HEK293T (cell line): ENCODE measurements around the gene NKX1-2.

Experiments used
- CTCF ChIA-PET: fragments of 350-600 bp; formaldehyde crosslinking; extraction: SDS; loops from one replicate; lab custom pipeline; 2021; ENCODE audit warnings: antibody characterized with exemption, inconsistent platforms; lab: Yijun Ruan, JAX
- POLR2A ChIA-PET: fragments of 350-600 bp; formaldehyde crosslinking; extraction: SDS; loops from one replicate; lab custom pipeline; 2020; ENCODE audit warnings: antibody characterized with exemption, inconsistent platforms; lab: Yijun Ruan, JAX
- DNase-seq: peaks from one replicate; pipeline ENCODE4 v3.0.0; 2012; ENCODE audit warnings: mixed read lengths; ENCODE audit errors: extremely low spot score
- ARNT ChIP-seq: fragments of 450-650 bp; IDR thresholded peaks from 2 replicates; pipeline ENCODE4 v1.6.1; 2017; ENCODE audit warnings: mild to moderate bottlenecking
- BHLHE40 ChIP-seq: fragments of 450-650 bp; IDR thresholded peaks from 2 replicates; pipeline ENCODE4 v1.6.1; 2016; ENCODE audit warnings: mild to moderate bottlenecking, moderate library complexity, borderline replicate concordance
- CTBP1 ChIP-seq: fragments of 450-650 bp; IDR thresholded peaks from 2 replicates; pipeline ENCODE4 v1.6.1; 2016; ENCODE audit warnings: borderline replicate concordance
- ELF4 ChIP-seq: fragments of 450-650 bp; IDR thresholded peaks from 2 replicates; pipeline ENCODE4 v1.6.1; 2017; ENCODE audit warnings: antibody characterized with exemption
- FOXA1 ChIP-seq: fragments of 450-650 bp; IDR thresholded peaks from 2 replicates; pipeline ENCODE4 v1.6.1; 2016; ENCODE audit warnings: mild to moderate bottlenecking
- FOXK2 ChIP-seq: fragments of 450-650 bp; IDR thresholded peaks from 2 replicates; pipeline ENCODE4 v1.6.1; 2016; ENCODE audit warnings: mild to moderate bottlenecking
- FOXM1 ChIP-seq: fragments of 450-650 bp; IDR thresholded peaks from 2 replicates; pipeline ENCODE4 v1.6.1; 2017; ENCODE audit warnings: mild to moderate bottlenecking, borderline replicate concordance
- HDGF ChIP-seq: fragments of 450-650 bp; IDR thresholded peaks from 2 replicates; pipeline ENCODE4 v1.6.1; 2017; ENCODE audit warnings: antibody characterized with exemption, borderline replicate concordance
- L3MBTL2 ChIP-seq: fragments of 450-650 bp; conservative IDR thresholded peaks from 2 replicates; pipeline ENCODE4 v1.6.1; 2016; ENCODE audit warnings: mild to moderate bottlenecking
- LEF1 ChIP-seq: fragments of 450-650 bp; IDR thresholded peaks from 2 replicates; pipeline ENCODE4 v1.6.1; 2017; ENCODE audit warnings: mild to moderate bottlenecking, borderline replicate concordance
- NFRKB ChIP-seq: fragments of 450-650 bp; IDR thresholded peaks from 2 replicates; pipeline ENCODE4 v1.6.1; 2016; ENCODE audit warnings: mild to moderate bottlenecking, moderate library complexity
- SP1 ChIP-seq: fragments of 450-650 bp; IDR thresholded peaks from 2 replicates; pipeline ENCODE4 v1.6.1; 2017
- SUZ12 ChIP-seq: fragments of 450-650 bp; IDR thresholded peaks from 2 replicates; pipeline ENCODE4 v1.6.1; 2016; ENCODE audit warnings: mild to moderate bottlenecking
- TARDBP ChIP-seq: fragments of 450-650 bp; IDR thresholded peaks from 2 replicates; pipeline ENCODE4 v1.6.1; 2016
- ZNF384 ChIP-seq: fragments of 450-650 bp; IDR thresholded peaks from 2 replicates; pipeline ENCODE4 v1.6.1; 2016
- TF ChIP-seq, protein P1 (sequence below): fragments of 450-650 bp; IDR thresholded peaks from 2 replicates; pipeline ENCODE4 v1.6.1; 2016

Gene NKX1-2

DNA sequence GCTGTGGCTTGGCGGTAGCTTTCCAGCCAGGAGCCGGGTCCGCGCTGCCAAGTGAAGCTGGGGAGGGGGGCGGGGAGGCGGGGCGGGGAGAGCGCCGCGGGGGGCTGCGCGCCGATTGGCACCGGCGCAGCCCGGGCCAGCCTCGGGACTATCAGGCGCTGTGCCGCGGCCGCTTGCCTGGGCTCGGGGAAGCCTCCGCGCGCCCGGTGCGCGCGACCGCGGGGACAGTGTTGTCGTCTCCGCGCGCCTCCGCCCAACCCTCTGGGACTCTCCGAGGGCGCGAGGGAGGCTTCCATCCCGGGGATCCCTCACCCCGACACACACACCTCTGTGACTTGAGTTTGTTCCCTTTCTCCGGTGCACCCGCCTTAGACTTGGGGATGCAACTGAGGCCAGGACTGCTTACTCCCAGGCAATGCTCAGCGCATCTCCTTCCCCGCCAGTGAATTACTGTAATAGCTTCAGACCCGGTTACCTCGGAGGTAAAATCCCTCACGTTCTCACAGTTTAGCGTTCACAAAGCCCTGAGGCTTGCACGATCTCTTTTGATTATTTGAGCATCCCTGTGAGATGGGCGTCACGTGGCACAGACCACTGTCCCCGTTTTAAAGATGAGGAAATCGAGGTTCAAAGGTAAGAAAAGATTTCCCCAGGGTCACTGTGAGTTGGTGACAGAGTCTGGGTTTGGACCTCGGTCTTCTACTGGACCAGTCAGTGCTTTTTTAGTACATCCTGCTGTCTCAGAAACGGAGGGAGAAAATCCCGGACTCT lies at the start of gene NKX1-2:
Gene NKX1-2, minus strand, starts transcription at position 24 of the 771 bp plus-strand sequence. CDS start 92 bp downstream, outside the sequence.
- peak; percentile 68 for DNase-seq
- CTCF ChIA-PET: interaction anchor here (0.6 kb wide), 1 partner anchor 62 kb away, joined by 3 read pairs; no protein-coding TSS in a partner anchor

DNA sequence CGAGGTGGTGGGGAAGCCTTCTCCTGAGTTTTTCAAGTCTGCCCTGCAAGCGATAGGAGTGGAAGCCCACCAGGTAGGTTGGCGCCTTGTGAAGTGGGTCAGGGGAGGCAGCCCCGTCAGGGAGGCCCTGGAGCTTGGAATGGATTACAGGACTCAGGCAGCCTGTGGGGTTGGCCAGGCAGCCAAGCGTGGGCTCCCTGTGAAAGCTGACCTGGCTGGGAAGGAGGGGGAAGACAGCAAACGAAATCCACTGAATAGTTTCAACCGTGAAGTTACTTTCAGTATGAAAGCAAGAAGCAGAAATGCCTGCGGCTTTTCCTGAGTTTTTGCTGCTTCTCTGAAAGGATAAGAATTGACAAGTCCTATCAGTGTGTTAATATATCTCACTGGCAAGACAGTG lies 48.2 kb upstream of the NKX1-2 start:
- ChIA-PET CTCF (no interaction called here), POLR2A (no interaction called here)
- no peak for DNase-seq
- TF ChIP-seq TARDBP: no peak
- TF ChIP-seq SUZ12: no peak

More for the DNA sequence above, at the start of gene NKX1-2:
- POLR2A ChIA-PET: interaction anchor here (0.7 to 1.0 kb wide), 3 partner anchors 11 to 32 kb away, joined by 3 to 6 read pairs (median 4); partner anchors contain the start of gene LHPP
- TF ChIP-seq LEF1: no peak
- TF ChIP-seq ELF4: no peak
- TF ChIP-seq TARDBP: no peak
- no peak for TF ChIP-seq ZNF384
- TF ChIP-seq SP1: no peak
- TF ChIP-seq FOXA1: no peak
- TF ChIP-seq BHLHE40: no peak
- TF ChIP-seq CTBP1: no peak
- no peak for TF ChIP-seq ARNT
- no peak for TF ChIP-seq FOXK2
- no peak for TF ChIP-seq FOXM1
- no peak for TF ChIP-seq L3MBTL2
- TF ChIP-seq SUZ12: no peak
- no peak for TF ChIP-seq HDGF
- TF ChIP-seq NFRKB: no peak

DNA sequence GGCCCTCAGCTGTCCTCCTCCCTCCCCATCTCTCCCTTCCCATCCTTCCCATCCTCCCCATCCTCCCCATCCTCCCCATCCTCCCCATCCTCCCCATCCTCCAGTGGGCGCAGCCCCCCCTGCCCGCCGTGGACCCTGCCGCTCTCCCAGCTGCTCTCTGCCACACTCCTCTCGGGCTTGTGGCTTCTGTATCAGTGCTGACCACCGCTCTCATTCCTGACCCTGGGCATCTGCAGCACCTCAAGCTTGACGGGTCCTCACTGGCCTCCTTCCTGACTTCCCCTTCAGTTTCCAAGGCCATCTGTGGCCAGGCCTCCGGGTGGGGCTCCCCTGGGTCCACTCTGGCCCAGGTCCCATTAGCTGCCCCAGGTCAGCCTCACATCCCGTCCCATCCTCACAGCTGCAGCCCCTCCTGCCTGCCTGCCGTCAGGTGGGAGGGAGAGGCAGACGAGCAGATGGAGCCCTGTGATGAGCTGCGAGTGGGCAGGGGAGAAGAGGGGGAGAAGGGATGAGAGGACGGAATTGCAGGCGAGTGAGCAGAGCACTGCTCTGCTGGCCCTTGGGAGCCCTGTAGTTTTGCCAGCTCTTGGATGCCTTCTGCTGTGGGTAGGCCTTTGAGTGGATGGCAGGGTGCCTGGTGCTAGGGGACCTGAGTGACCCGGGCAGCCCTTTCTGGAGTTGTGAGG lies 47.5 kb upstream of the NKX1-2 start:
- CTCF ChIA-PET: interaction anchor here (0.5 kb wide), 1 partner anchor 72 kb away, joined by 5 read pairs; no protein-coding TSS in a partner anchor
- POLR2A ChIA-PET: no interaction called here
- TF ChIP-seq, protein P1, sequence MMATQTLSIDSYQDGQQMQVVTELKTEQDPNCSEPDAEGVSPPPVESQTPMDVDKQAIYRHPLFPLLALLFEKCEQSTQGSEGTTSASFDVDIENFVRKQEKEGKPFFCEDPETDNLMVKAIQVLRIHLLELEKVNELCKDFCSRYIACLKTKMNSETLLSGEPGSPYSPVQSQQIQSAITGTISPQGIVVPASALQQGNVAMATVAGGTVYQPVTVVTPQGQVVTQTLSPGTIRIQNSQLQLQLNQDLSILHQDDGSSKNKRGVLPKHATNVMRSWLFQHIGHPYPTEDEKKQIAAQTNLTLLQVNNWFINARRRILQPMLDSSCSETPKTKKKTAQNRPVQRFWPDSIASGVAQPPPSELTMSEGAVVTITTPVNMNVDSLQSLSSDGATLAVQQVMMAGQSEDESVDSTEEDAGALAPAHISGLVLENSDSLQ: no peak
- no peak for TF ChIP-seq CTBP1
- no peak for TF ChIP-seq ARNT
- no peak for TF ChIP-seq BHLHE40
- no peak for TF ChIP-seq LEF1
- TF ChIP-seq ELF4: no peak
- no peak for TF ChIP-seq FOXM1

DNA sequence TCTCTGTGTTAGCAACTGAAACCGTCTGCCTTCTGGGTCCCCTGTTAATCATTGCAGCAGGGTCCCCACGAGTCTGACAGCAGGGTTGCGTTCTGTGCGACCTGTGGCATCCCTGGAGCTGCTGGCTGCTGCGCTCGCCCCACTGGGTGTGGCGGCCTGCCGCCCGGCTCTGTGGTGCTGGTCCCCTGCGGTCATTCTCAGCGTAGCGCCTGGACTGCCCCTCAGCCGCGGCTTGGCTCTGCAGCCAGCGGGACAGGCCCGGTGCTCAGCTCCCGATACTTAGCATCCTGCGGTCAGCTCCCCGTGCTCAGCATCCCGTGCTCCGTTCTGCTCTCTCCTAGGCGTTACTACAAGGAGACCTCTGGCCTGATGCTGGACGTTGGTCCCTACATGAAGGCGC lies 46.8 kb upstream of the NKX1-2 start:
- ChIA-PET POLR2A (no interaction called here), CTCF (no interaction called here)
- no peak for DNase-seq
- TF ChIP-seq ARNT (no peak), BHLHE40 (no peak), CTBP1 (no peak), FOXM1 (no peak), ELF4 (no peak), HDGF (no peak), NFRKB (no peak), TARDBP (no peak), L3MBTL2 (no peak), SUZ12 (no peak), LEF1 (no peak), SP1 (no peak), FOXK2 (no peak)
- TF ChIP-seq, protein P1: no peak

More for the DNA sequence above, 47.5 kb upstream of the NKX1-2 start:
- DNase-seq: no peak

DNA sequence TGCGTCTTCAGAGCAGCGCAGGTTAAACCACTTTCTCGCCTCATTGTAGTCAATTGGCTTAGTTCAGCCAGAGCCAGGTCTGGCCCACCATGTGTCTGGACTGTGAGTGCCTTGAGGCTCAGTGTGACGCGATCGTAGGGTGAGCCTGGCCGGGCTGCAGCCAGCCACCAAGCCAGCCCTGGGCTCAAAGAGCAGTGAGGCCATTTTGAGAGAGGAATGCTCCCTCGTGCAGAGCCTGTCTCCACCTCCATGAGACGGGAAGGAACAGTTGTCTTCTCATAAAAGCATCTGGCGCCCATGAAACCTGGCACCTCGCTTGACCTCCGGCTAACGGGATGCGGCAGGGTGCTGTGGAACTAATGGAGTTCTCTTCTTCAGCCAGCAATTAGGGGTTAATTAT lies 46.3 kb upstream of the NKX1-2 start:
- no peak for DNase-seq
- ChIA-PET POLR2A (no interaction called here), CTCF (no interaction called here)
- TF ChIP-seq BHLHE40 (no peak), FOXK2 (no peak)

DNA sequence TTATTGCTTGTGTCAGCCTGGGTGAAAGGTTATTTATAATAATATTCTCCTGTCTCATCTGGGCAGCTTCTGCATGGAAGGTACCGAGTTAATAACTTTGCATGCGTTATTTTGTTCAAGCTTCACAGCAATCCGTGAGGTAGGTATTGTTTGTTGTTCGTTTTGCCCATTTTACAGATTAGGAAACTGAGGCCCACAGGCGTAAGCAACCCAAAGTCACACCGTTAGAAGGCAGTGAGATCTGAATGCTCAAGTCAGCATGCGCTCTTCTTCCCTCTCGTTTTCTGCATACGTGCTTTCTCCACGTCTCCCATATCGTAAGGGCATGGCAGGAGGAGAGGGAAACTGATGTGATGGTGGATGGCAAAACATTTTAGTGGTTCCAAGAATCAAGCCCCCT lies 45.9 kb upstream of the NKX1-2 start:
- CTCF ChIA-PET: no interaction called here
- TF ChIP-seq ARNT (no peak), L3MBTL2 (no peak), SP1 (no peak), HDGF (no peak), CTBP1 (no peak), ZNF384 (no peak), FOXA1 (no peak), BHLHE40 (no peak), ELF4 (no peak), NFRKB (no peak), SUZ12 (no peak), FOXK2 (no peak), LEF1 (no peak), FOXM1 (no peak), TARDBP (no peak)
- TF ChIP-seq, protein P1: no peak
- POLR2A ChIA-PET: no interaction called here
- no peak for DNase-seq
